KMS-11 (cell line): ENCODE data around the gene AATK.

Source experiments
- H2AFZ ChIP-seq: fragments of 200-600 bp; sonication (generic); 2 replicates; pipeline ENCODE4 v1.6.1; 2016; ENCODE audit warnings: antibody characterized with exemption, mixed run types, low read depth
- H3K27ac ChIP-seq: fragments of 200-600 bp; sonication (generic); 2 replicates; pipeline ENCODE4 v1.6.1; 2016; ENCODE audit warnings: mild to moderate bottlenecking, mixed run types
- H3K27me3 ChIP-seq: fragments of 200-600 bp; sonication (generic); 2 replicates; pipeline ENCODE4 v1.6.1; 2017; ENCODE audit warnings: mild to moderate bottlenecking, low read depth, mixed run types, moderate library complexity; ENCODE audit not compliant: insufficient read depth
- H3K36me3 ChIP-seq: fragments of 200-600 bp; sonication (generic); 2 replicates; pipeline ENCODE4 v1.6.1; 2017; ENCODE audit warnings: mild to moderate bottlenecking, mixed run types; ENCODE audit not compliant: insufficient read depth
- H3K4me1 ChIP-seq: fragments of 200-600 bp; sonication (generic); 2 replicates; pipeline ENCODE4 v1.6.1; 2016; ENCODE audit warnings: mild to moderate bottlenecking, low read depth, mixed run types; ENCODE audit not compliant: poor library complexity, severe bottlenecking
- H3K4me2 ChIP-seq: fragments of 200-600 bp; sonication (generic); 2 replicates; pipeline ENCODE4 v1.7.0; 2016; ENCODE audit warnings: mild to moderate bottlenecking, mixed run types
- H3K4me3 ChIP-seq: fragments of 200-600 bp; sonication (generic); IDR thresholded peaks from 2 replicates; pipeline ENCODE4 v1.6.1; 2017; ENCODE audit warnings: low read depth, low read length, mixed read lengths; ENCODE audit not compliant: insufficient read depth
- H3K79me2 ChIP-seq: fragments of 200-600 bp; sonication (generic); 2 replicates; pipeline ENCODE4 v1.6.1; 2016; ENCODE audit warnings: low read depth, mixed run types; ENCODE audit not compliant: insufficient read depth
- H3K9ac ChIP-seq: fragments of 200-600 bp; sonication (generic); 2 replicates; pipeline ENCODE4 v1.6.1; 2016; ENCODE audit warnings: mild to moderate bottlenecking, mixed run types
- H4K20me1 ChIP-seq: fragments of 200-600 bp; sonication (generic); 2 replicates; pipeline ENCODE4 v1.6.1; 2016; ENCODE audit warnings: mild to moderate bottlenecking, mixed run types; ENCODE audit not compliant: insufficient read depth
- TF ChIP-seq, protein P1 (sequence below): fragments of 200-600 bp; sonication (generic); conservative IDR thresholded peaks from 2 replicates; pipeline ENCODE4 v1.6.1; 2017; ENCODE audit warnings: low read depth, mild to moderate bottlenecking, antibody characterized with exemption, low read length, moderate library complexity, mixed read lengths

AATK gene

DNA sequence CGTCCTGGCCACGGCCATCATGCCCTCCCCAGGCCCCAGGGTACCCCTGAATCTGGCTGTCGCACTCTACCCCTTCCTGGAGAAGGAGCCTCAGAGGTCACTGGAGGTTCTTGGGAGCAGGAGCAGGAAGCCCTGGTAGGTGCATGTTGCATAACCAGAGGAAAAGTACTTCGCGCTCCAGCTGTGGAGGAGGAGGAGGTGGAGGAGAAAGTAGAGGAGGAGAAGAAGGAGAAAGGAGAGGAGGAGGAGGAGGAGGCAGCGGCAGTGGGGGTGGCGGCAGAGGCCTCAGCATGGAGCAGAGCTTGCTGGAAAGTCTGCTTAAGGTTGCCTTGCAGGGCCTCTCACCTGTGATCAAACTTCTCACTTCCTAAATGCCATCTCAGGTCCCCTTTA, 69.3 kb downstream of the AATK start:
- H3K9ac ChIP-seq, result no peak overlapping the region
- peaks cover 91% of the 10 kb centered on the region for H3K27me3 ChIP-seq
- TF ChIP-seq, protein P1, sequence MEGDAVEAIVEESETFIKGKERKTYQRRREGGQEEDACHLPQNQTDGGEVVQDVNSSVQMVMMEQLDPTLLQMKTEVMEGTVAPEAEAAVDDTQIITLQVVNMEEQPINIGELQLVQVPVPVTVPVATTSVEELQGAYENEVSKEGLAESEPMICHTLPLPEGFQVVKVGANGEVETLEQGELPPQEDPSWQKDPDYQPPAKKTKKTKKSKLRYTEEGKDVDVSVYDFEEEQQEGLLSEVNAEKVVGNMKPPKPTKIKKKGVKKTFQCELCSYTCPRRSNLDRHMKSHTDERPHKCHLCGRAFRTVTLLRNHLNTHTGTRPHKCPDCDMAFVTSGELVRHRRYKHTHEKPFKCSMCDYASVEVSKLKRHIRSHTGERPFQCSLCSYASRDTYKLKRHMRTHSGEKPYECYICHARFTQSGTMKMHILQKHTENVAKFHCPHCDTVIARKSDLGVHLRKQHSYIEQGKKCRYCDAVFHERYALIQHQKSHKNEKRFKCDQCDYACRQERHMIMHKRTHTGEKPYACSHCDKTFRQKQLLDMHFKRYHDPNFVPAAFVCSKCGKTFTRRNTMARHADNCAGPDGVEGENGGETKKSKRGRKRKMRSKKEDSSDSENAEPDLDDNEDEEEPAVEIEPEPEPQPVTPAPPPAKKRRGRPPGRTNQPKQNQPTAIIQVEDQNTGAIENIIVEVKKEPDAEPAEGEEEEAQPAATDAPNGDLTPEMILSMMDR, result no peak
- H4K20me1 ChIP-seq, result no peaks in the 10 kb centered on the region
- H3K27ac ChIP-seq, result no peak overlapping the region
- H2AFZ ChIP-seq, result no peak overlapping the region
- H3K4me2 ChIP-seq, result no peak overlapping the region
- peaks cover 26% of the 10 kb centered on the region for H3K4me1 ChIP-seq
- H3K79me2 ChIP-seq, result no peaks in the 10 kb centered on the region
- no peaks in the 10 kb centered on the region for H3K36me3 ChIP-seq
- H3K4me3 ChIP-seq, result no peak overlapping the region

DNA sequence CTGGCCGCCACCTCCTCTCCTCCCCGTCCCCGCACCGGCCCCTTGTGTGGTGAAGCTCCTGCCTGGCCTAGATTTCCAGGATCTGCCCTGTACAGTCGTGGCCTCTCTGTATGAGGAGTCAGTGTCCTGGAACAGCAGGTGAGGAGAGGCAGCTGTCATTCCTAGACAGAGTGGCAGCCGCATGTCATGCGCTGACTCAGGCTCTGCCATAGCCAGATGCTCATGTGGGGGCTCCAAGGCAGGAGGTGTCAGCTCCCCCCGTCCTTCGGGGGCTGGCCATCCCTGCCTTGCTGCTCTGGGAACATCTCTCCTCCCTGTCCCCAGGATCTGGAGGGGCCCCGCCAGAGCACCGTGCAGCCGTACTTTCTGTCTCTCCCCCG, 70.6 kb downstream of the AATK start:
- peak overlapping the region; percentile 63 for H3K4me2 ChIP-seq
- TF ChIP-seq, protein P1, result no peak
- H2AFZ ChIP-seq, result no peak overlapping the region
- no peaks in the 10 kb centered on the region for H4K20me1 ChIP-seq
- H3K36me3 ChIP-seq, result no peaks in the 10 kb centered on the region
- no peak overlapping the region for H3K4me3 ChIP-seq
- H3K4me1 ChIP-seq, result peaks cover 30% of the 10 kb centered on the region
- no peaks in the 10 kb centered on the region for H3K79me2 ChIP-seq
- H3K27me3 ChIP-seq, result peaks cover 93% of the 10 kb centered on the region
- peak overlapping the region; percentile 22; the same call in 1 of the 2 replicates for H3K9ac ChIP-seq
- no peak overlapping the region; the same call in 1 of the 2 replicates for H3K27ac ChIP-seq

DNA sequence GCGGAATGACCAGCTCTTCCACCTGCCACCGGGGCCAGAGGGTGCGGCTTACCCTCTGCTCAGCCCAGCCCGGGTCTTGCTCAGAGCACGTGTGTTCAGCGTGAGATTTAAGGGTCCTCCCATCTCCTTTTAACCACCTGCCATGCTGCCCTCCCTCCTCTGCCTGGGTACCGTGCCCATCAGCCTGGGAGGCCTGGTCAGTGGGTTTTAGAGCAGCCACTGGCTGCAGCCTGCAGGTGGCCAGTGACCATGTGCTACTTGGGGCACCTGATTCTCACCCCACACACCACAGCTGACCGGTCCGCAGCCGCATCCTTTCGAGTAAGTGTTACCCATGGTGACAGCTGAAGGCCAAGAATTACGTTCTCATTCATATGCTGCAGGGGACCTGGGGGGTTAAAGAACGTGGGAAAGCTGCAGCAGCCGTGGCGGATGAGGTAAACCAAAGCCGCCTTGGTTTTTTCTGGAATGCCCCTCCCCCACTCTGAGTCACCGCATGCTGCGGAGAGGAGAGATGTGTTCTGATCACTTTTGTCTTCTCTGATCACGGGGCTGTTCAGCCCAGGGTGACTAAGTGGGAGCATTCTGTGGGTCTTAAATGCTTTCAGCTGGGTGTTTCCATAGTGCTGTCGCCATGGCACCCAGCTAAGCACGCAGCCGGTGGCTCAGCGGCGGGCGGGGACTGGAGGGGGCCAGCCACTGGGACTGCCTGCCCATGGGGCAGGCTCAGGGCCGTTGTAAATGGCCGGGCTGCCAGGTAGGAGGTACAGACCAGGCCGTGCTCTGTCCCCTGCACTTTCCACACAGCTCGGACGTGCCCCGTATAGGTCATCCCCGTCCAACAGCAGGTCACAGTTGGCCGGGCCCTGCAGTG, 71.3 kb downstream of the AATK start:
- Histone ChIP-seq H3K9ac (peak overlapping the region; percentile 22; the same call in 1 of the 2 replicates), H3K27ac (no peak overlapping the region), H3K36me3 (no peaks in the 10 kb centered on the region), H3K4me3 (no peak overlapping the region), H3K27me3 (peaks cover 93% of the 10 kb centered on the region), H4K20me1 (no peaks in the 10 kb centered on the region), H3K4me1 (peaks cover 36% of the 10 kb centered on the region), H2AFZ (no peak overlapping the region), H3K4me2 (peak overlapping the region; percentile 63), H3K79me2 (no peaks in the 10 kb centered on the region)
- TF ChIP-seq, protein P1, result no peak

DNA sequence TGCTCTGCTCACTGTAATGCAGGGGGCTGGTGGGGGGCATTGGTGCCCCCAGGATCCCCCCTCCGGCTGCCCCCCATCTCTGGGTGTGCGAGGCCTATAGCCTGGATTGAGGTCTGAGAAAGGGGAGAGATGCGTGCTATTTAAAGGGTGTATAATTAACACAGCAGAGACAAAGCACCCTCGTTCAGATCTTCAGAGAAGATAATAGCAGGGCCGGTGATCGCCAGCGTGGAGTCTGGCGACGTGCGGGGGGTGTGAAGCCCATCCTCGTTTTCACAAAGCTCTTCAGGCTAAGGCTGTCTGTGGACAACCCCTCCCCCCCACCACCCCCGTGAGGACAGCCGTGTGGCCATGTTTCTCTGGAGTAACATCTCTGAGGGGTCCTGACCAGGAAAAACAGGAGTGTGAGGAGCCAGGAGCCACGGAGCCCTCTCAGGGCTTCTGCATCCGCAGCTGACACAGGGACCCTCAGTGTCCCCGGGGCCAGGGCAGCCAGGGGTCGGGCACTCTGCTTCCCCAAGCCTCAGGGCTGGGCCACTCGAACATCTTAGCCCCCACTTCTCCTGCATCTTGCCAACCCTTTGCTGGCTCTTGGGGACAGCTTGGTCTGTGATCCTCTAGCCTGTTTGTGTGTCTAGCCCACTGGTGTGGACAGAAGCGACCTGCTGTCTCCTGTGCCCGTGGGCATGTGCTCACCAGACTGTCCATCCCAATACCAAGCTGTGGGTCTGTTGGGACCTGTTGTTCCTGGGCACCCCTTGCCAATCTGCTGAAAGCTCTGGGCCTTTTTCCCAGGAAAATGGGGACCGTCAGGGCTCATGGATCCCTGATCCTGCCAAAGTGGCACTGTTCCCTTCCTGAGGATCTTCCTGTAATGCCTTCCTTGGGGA, 72.2 kb downstream of the AATK start:
- H3K27me3 ChIP-seq, result peaks cover 93% of the 10 kb centered on the region
- H3K27ac ChIP-seq, result no peak overlapping the region
- H3K9ac ChIP-seq, result no peak overlapping the region
- no peak overlapping the region for H2AFZ ChIP-seq
- H3K4me3 ChIP-seq, result no peak overlapping the region
- TF ChIP-seq, protein P1, result no peak
- peak overlapping the region; percentile 63; the same call in 1 of the 2 replicates for H3K4me2 ChIP-seq
- H3K36me3 ChIP-seq, result no peaks in the 10 kb centered on the region
- H4K20me1 ChIP-seq, result no peaks in the 10 kb centered on the region
- H3K79me2 ChIP-seq, result no peaks in the 10 kb centered on the region
- H3K4me1 ChIP-seq, result peaks cover 45% of the 10 kb centered on the region
